HepG2 (cell line): Measurements from ENCODE around the gene PRSS21. TPM values are rescaled to one million over a fixed set of nuclear protein-coding genes. Genes with fewer than 3 reads are reported as not detected.

Experiments used
- ARHGAP35 ChIP-seq: sonication (generic); formaldehyde crosslinking; IDR thresholded peaks from 2 replicates; pipeline ENCODE4 v1.9.0; 2022; ENCODE audit warnings: mild to moderate bottlenecking, inconsistent platforms, moderate library complexity, missing genetic modification reagents, borderline replicate concordance
- HMG20B ChIP-seq: conservative IDR thresholded peaks from 2 replicates; pipeline ENCODE4 v1.6.1; 2016; ENCODE audit warnings: missing genetic modification reagents, missing compliant biosample characterization
- JARID2 ChIP-seq: sonication (generic); formaldehyde crosslinking; IDR thresholded peaks from 2 replicates; pipeline ENCODE4 v1.8.1; 2023; ENCODE audit warnings: missing genetic modification reagents, inconsistent platforms; ENCODE audit not compliant: insufficient replicate concordance
- MED8 ChIP-seq: sonication (generic); formaldehyde crosslinking; IDR thresholded peaks from 2 replicates; pipeline ENCODE4 v1.8.1; 2023; ENCODE audit warnings: mild to moderate bottlenecking, missing genetic modification reagents; ENCODE audit not compliant: insufficient replicate concordance
- POGK ChIP-seq: sonication (generic); formaldehyde crosslinking; conservative IDR thresholded peaks from 2 replicates; pipeline ENCODE4 v1.8.0; 2022; ENCODE audit warnings: mild to moderate bottlenecking, moderate library complexity, missing genetic modification reagents
- TCF7 ChIP-seq: sonication (generic); IDR thresholded peaks from 2 replicates; pipeline ENCODE4 v1.6.1; 2016; ENCODE audit warnings: antibody characterized with exemption, low read depth
- ZNF3 ChIP-seq: IDR thresholded peaks from 2 replicates; pipeline ENCODE4 v1.7.0; 2017; ENCODE audit warnings: inconsistent platforms
- ZNF567 ChIP-seq: sonication (generic); formaldehyde crosslinking; IDR thresholded peaks from 2 replicates; pipeline ENCODE4 v1.8.1; 2023; ENCODE audit warnings: mild to moderate bottlenecking, missing genetic modification reagents, borderline replicate concordance
- ZNF7 ChIP-seq: IDR thresholded peaks from 2 replicates; pipeline ENCODE4 v1.6.1; 2016; ENCODE audit warnings: missing biosample characterization, missing genetic modification reagents
- polyA plus RNA-seq, 8 experiments: library from polyadenylated mRNA; depleted of rRNA in 3 of 8; stranded (reverse) in 7 of 8; unstranded in 1 of 8; fragments of >200 nt; fragmentation: Illumina TruSeq in 4 of 8; extraction: Trizol in 4 of 8; gene quantifications; 2 replicates each; pipeline versions ENCODE4 v1.2.1 to v1.2.3, GENCODE V29; 2011 to 2016; ENCODE audit warnings: low read depth in 4 of 8, missing spikeins in 1 of 8, mixed read lengths in 1 of 8; ENCODE audit not compliant: insufficient read depth in 1 of 8
- total RNA-seq, 5 experiments: library from RNA; depleted of rRNA; stranded (reverse); fragments of >200 nt; fragmentation: Illumina TruSeq; extraction: Trizol; gene quantifications; 2 replicates each; pipeline ENCODE4 v1.2.3, GENCODE V29; 2016; ENCODE audit warnings: low read depth in 1 of 5
- TF ChIP-seq, protein P1 (sequence below): sonication (generic); formaldehyde crosslinking; IDR thresholded peaks from 2 replicates; pipeline ENCODE4 v1.8.1; 2023; ENCODE audit warnings: mild to moderate bottlenecking, missing genetic modification reagents, borderline replicate concordance
- TF ChIP-seq, protein P2 (sequence below): sonication (generic); formaldehyde crosslinking; IDR thresholded peaks from 2 replicates; pipeline ENCODE4 v1.9.0; 2022; ENCODE audit warnings: low read depth, missing genetic modification reagents

Gene PRSS21
- total and polyA plus RNA-seq, 2 of the 13 experiments (the other 11 are each of a cell fraction or from before 2014, with no cell fraction given), result not detected

DNA sequence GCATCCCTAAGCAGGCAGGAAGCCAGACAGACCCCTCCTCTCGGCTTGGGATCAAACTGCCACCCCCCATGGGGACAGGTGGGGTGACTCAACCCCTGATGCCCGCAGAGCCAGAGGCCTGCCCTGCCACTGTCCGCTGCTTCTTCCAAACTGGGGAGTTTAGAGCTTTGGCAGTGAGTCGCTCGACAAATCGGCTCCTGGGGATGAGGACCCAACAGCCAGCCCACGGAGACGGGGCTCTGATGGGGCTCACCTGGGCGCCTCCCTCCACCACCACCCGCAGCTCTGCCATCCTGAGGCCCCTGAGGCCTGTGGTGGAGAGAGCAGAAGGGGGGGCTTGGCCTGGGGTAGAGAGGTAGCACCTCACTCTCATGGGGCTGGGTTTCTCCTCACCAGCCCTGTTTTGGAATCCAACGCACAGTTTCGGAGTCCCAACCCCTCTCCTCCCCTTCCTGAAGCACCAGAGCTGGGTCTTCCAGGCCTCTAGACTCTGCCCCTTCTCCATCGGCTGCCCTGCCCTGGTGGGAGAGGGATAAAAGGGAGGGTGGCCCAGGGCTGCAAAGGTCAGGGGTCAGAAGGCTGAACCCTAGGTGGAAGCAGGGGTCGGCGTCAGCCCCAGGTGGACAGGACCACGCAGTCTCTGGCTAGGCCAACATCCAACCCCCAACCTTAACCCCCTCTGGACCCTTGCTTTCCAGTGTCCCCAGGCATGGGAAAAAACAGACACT, 35.1 kb downstream of the PRSS21 start (continued):
- TF ChIP-seq ARHGAP35 (CRISPR knock-in tag) (no peak), ZNF3 (CRISPR knock-in tag) (no peak), POGK (CRISPR knock-in tag) (no peak), HMG20B (CRISPR knock-in tag) (no peak), JARID2 (CRISPR knock-in tag) (no peak), ZNF7 (no peak), TCF7 (no peak), ZNF567 (CRISPR knock-in tag) (no peak), MED8 (CRISPR knock-in tag) (no peak)
- TF ChIP-seq, protein P1, sequence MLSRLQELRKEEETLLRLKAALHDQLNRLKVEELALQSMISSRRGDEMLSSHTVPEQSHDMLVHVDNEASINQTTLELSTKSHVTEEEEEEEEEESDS (CRISPR knock-in tag), result no peak
- TF ChIP-seq, protein P2, sequence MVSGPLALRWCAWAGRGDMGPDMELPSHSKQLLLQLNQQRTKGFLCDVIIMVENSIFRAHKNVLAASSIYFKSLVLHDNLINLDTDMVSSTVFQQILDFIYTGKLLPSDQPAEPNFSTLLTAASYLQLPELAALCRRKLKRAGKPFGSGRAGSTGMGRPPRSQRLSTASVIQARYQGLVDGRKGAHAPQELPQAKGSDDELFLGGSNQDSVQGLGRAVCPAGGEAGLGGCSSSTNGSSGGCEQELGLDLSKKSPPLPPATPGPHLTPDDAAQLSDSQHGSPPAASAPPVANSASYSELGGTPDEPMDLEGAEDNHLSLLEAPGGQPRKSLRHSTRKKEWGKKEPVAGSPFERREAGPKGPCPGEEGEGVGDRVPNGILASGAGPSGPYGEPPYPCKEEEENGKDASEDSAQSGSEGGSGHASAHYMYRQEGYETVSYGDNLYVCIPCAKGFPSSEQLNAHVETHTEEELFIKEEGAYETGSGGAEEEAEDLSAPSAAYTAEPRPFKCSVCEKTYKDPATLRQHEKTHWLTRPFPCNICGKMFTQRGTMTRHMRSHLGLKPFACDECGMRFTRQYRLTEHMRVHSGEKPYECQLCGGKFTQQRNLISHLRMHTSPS (CRISPR knock-in tag), result no peak
- TF ChIP-seq, all 625 proteins: peak for 0
